Mononuclear cell (primary cell): ENCODE measurements around the gene C5orf63. TPM values are rescaled to one million over a fixed set of nuclear protein-coding genes. Genes with fewer than 3 reads are reported as not detected.

ENCODE experiments used
- H3K27me3 ChIP-seq: 2 replicates; pipeline ENCODE4 v1.6.0; 2011; ENCODE audit warnings: low read length, control low read depth; ENCODE audit not compliant: insufficient read depth
- H3K4me1 ChIP-seq: 2 replicates; pipeline ENCODE4 v1.5.1; 2011; ENCODE audit warnings: mild to moderate bottlenecking, low read length, control low read depth; ENCODE audit not compliant: insufficient read depth
- H3K4me3 ChIP-seq: 2 replicates; pipeline ENCODE4 v1.5.1; 2011; ENCODE audit warnings: mild to moderate bottlenecking, low read length, moderate library complexity
- H3K9me3 ChIP-seq: 2 replicates; pipeline ENCODE4 v1.5.1; 2011; ENCODE audit warnings: low read depth, mild to moderate bottlenecking, control low read depth, low read length
- total RNA-seq: library from RNA; depleted of rRNA; stranded (reverse); fragments of >200 nt; gene quantifications from one replicate; pipeline ENCODE4 v1.2.3, GENCODE V29; 2012

The C5orf63 gene
- total RNA-seq, 1 donor: 0.94 TPM

- no peak overlapping the region for H3K4me3 ChIP-seq
- H3K27me3 ChIP-seq: no peaks in the 10 kb centered on the region
- no peaks in the 10 kb centered on the region for H3K9me3 ChIP-seq
- H3K4me1 ChIP-seq: no peaks in the 10 kb centered on the region
These were observed 12.5 kb upstream of the C5orf63 start for GRCh38 chr5:127085796-127086195.

GRCh38 chr5:127085371-127085770 is 12.1 kb upstream of the C5orf63 start:
- H3K27me3 ChIP-seq: no peaks in the 10 kb centered on the region
- no peak overlapping the region for H3K4me3 ChIP-seq
- no peaks in the 10 kb centered on the region for H3K9me3 ChIP-seq
- peaks cover under 1% of the 10 kb centered on the region for H3K4me1 ChIP-seq

- Histone ChIP-seq H3K4me1 (peaks cover 4% of the 10 kb centered on the region), H3K27me3 (no peaks in the 10 kb centered on the region), H3K9me3 (no peaks in the 10 kb centered on the region), H3K4me3 (no peak overlapping the region)
These were observed 11.4 kb upstream of the C5orf63 start for GRCh38 chr5:127084656-127085055.

- Histone ChIP-seq H3K4me1 (peaks cover 4% of the 10 kb centered on the region), H3K4me3 (no peak overlapping the region), H3K27me3 (no peaks in the 10 kb centered on the region), H3K9me3 (no peaks in the 10 kb centered on the region)
These were observed 10.4 kb upstream of the C5orf63 start for GRCh38 chr5:127083711-127084110.

- H3K4me3 ChIP-seq: no peak overlapping the region
- peaks cover 4% of the 10 kb centered on the region for H3K4me1 ChIP-seq
- no peaks in the 10 kb centered on the region for H3K27me3 ChIP-seq
- H3K9me3 ChIP-seq: no peaks in the 10 kb centered on the region
These were observed 6.7 kb upstream of the C5orf63 start for GRCh38 chr5:127079994-127080491.

GRCh38 chr5:127077366-127077765 is 4.1 kb upstream of the C5orf63 start:
- H3K9me3 ChIP-seq: no peaks in the 10 kb centered on the region
- no peak overlapping the region for H3K4me3 ChIP-seq
- no peaks in the 10 kb centered on the region for H3K27me3 ChIP-seq
- H3K4me1 ChIP-seq: peaks cover 10% of the 10 kb centered on the region

GRCh38 chr5:127076315-127077129 is 3.2 kb upstream of the C5orf63 start:
- no peaks in the 10 kb centered on the region for H3K27me3 ChIP-seq
- H3K9me3 ChIP-seq: no peaks in the 10 kb centered on the region
- H3K4me3 ChIP-seq: no peak overlapping the region
- H3K4me1 ChIP-seq: peaks cover 10% of the 10 kb centered on the region

GRCh38 chr5:127074466-127074865 is 1.2 kb upstream of the C5orf63 start:
- Histone ChIP-seq H3K4me3 (no peak overlapping the region), H3K27me3 (no peaks in the 10 kb centered on the region), H3K9me3 (no peaks in the 10 kb centered on the region), H3K4me1 (peaks cover 6% of the 10 kb centered on the region)

GRCh38 chr5:127070243-127070642 is 3.1 kb downstream of the C5orf63 start:
- Histone ChIP-seq H3K4me3 (no peak overlapping the region), H3K9me3 (no peaks in the 10 kb centered on the region), H3K4me1 (peaks cover 6% of the 10 kb centered on the region), H3K27me3 (no peaks in the 10 kb centered on the region)

GRCh38 chr5:127068493-127069214 is 4.6 kb downstream of the C5orf63 start:
- peaks cover 6% of the 10 kb centered on the region for H3K4me1 ChIP-seq
- no peak overlapping the region for H3K4me3 ChIP-seq
- no peaks in the 10 kb centered on the region for H3K9me3 ChIP-seq
- H3K27me3 ChIP-seq: no peaks in the 10 kb centered on the region

GRCh38 chr5:127066721-127067120 is 6.6 kb downstream of the C5orf63 start:
- Histone ChIP-seq H3K4me1 (no peaks in the 10 kb centered on the region), H3K9me3 (no peaks in the 10 kb centered on the region), H3K27me3 (no peaks in the 10 kb centered on the region)

GRCh38 chr5:127064253-127064840 is 9.0 kb downstream of the C5orf63 start:
- H3K27me3 ChIP-seq: no peaks in the 10 kb centered on the region
- no peaks in the 10 kb centered on the region for H3K9me3 ChIP-seq
- H3K4me1 ChIP-seq: no peaks in the 10 kb centered on the region
- no peak overlapping the region for H3K4me3 ChIP-seq

More at GRCh38 chr5:127066721-127067120, 6.6 kb downstream of the C5orf63 start:
- H3K4me3 ChIP-seq: no peak overlapping the region

GRCh38 chr5:127063257-127063913 is 9.9 kb downstream of the C5orf63 start:
- Histone ChIP-seq H3K4me1 (no peaks in the 10 kb centered on the region), H3K27me3 (no peaks in the 10 kb centered on the region), H3K4me3 (no peak overlapping the region), H3K9me3 (no peaks in the 10 kb centered on the region)

GRCh38 chr5:127061956-127062355 is 11.3 kb downstream of the C5orf63 start:
- Histone ChIP-seq H3K27me3 (no peaks in the 10 kb centered on the region), H3K4me3 (no peak overlapping the region), H3K9me3 (no peaks in the 10 kb centered on the region), H3K4me1 (no peaks in the 10 kb centered on the region)

- Histone ChIP-seq H3K9me3 (no peaks in the 10 kb centered on the region), H3K4me1 (no peaks in the 10 kb centered on the region), H3K27me3 (no peaks in the 10 kb centered on the region), H3K4me3 (no peak overlapping the region)
These were observed 11.8 kb downstream of the C5orf63 start for GRCh38 chr5:127061537-127061936.
